Liver (tissue), 3 donors: ENCODE measurements around the gene LEMD3.

Experiments
- CTCF ChIP-seq: fragments of 150-350 bp; IDR thresholded peaks from 2 replicates; pipeline ENCODE4 v1.5.1; 2017; ENCODE audit warnings: improper control_type of control experiment, low read depth, low read length; ENCODE audit not compliant: missing input control
- HNF4A ChIP-seq, 2 donors: conservative IDR thresholded peaks; 2 replicates each; pipeline ENCODE4 v1.6.1; 2016; ENCODE audit warnings: antibody characterized with exemption in 2 of 2, mild to moderate bottlenecking in 2 of 2
- JUND ChIP-seq, 2 donors: IDR thresholded peaks; 2 replicates each; pipeline ENCODE4 v1.6.1; 2016; ENCODE audit warnings: antibody characterized with exemption in 2 of 2
- RAD21 ChIP-seq, 2 donors: IDR thresholded peaks; 2 replicates each; pipeline ENCODE4 v1.6.1; 2016; ENCODE audit warnings: antibody characterized with exemption in 2 of 2, mild to moderate bottlenecking in 2 of 2
- REST ChIP-seq: IDR thresholded peaks from 2 replicates; pipeline ENCODE4 v1.6.1; 2016; ENCODE audit warnings: antibody characterized with exemption, mild to moderate bottlenecking
- donor health status: healthy.
- donor health status: healthy.

GRCh38 chr12:65188179-65188701 is 18.9 kb downstream of the LEMD3 start:
- TF ChIP-seq CTCF, result no peak
- no peak for TF ChIP-seq RAD21 (IDR thresholded peaks at IDR 0.05)
- no peak for TF ChIP-seq HNF4A (conservative IDR thresholded peaks at IDR 0.05)
- TF ChIP-seq REST, result no peak
- TF ChIP-seq JUND (IDR thresholded peaks at IDR 0.05), result no peak
